HG02885 (cell line): ENCODE results near the gene MRPL36.
A peak's percentile ranks its signal among the peaks of the same experiment; 100 is the strongest.
"Not testable (repeated sequence)": the region's sequence is repeated elsewhere in the genome, so short reads cannot be mapped to it uniquely, and the experiment has no call there.

Source experiments
- ATAC-seq: cut with Tn5 transposase; IDR thresholded peaks from one replicate; pipeline ENCODE4 v1.9.1; 2021; ENCODE audit warnings: mild to moderate bottlenecking; ENCODE audit not compliant: unreplicated experiment, poor library complexity

MRPL36 gene

DNA sequence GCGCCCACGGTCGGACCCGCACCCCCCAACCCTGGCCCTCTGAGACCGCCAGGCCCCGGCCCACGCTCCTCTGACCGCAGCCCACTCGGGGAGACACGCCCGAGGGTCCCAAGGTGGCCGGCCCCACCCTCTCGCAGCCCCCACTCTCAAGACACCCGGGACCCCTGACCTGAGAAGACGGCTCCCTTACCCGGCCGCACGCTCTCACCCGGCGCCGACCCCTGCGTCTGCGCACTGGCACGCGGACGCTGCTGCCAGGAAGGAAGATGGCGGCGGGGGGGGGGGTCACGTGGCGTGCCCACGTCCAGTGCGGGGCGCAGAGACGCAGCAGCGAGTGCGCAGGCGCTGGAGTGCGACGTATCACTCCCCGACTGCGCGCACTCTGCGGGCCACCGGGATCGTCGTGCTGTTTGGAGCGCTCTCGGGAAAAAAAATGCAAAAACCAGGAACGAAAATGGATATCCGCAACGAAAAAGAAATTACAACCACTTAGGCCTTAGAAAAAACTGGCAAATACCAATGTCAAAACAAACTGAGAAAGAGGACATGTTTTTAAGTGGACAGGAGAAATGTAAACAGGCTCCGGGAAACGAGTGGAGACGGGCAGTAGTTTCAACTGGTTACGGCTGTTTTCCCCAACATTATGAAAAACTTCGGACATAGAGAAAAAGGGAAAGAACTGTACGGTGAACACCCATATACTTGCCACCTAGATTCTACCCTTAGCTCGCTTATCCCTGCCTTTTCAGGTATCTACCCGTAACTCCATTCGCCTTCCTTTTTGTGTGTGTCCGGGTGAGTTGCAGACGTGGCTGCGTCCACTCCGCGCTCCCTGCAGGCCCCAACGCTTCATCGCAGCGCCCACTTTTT, at the start of gene MRPL36:
Gene MRPL36 (minus strand): TSS at position 236 of the 870 bp plus-strand sequence. CDS start 902 bp downstream, outside the sequence.
- ATAC-seq = peak; percentile 56

DNA sequence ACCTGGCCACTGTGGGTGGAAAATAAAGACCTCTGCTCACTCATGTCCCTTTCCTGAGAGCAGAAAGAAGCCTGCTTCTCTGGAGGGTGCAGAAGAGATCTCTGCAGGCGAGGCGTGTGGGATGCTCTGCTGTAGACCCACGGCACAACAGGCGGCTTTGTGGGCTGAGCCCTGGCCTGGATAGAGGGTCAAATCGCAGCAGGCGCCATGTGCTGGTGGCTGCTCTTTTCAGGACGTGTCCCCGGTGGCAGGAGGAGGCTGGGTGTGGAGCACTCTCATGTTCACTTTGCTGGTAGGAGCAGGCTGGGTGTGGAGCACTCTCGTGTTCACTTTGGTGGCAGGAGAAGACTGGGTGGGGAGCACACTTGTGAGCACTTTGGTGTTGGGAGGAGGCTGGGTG, 48.0 kb upstream of the MRPL36 start:
- no peak for ATAC-seq

- ATAC-seq = no peak
Measured at GRCh38 chr5:1847056-1847455, 47.4 kb upstream of the MRPL36 start.

GRCh38 chr5:1846583-1846982, 46.9 kb upstream of the MRPL36 start:
- ATAC-seq = no peak

GRCh38 chr5:1845696-1846095, 46.1 kb upstream of the MRPL36 start:
- no peak for ATAC-seq

DNA sequence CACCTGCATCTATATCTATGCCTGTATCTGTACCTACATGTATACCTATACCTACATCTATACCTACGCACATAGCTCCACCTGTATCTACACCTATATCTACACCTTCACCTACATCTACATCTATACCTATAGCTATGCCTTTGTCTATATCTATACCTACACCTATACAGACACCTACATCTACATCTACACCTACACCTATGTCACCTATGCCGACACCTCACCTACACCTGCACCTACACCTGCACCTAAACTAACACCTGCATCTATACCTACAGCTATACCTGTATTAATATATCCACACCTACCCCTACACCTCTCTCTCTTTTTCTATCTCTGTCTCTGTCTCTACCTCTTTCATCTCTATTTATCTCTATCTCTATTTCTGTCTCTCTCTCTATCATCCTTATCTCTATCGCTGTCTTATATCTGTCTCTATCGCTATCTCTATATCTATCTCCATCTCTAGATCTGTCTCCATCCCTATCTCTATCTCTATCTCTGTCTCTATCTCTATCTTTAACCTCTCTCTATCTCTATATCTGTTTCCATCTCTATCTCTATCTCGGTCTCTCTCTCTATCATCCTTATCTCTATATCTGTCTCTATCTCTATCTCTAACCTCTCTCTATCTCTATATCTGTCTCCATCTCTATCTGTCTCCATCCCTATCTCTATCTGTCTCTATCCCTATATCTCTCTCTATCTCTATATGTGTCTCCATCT, 45.2 kb upstream of the MRPL36 start:
- no peak for ATAC-seq

DNA sequence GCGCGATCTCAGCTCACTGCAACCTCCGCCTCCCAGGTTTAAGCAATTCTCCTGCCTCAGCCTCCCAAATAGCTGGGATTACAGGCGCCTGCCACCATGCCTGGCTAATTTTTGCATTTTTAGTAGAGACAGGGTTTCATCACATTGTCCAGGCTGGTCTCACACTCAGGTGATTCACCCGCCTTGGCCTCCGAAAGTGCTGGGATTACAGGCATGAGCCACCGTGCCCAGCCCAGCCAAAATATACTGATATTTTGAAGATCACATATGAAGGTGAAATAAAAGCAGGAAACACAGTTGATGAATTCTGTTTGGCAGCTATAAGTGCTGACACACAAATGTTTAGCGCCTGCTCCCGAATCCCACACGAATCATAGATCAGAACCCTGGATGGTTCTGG, 44.1 kb upstream of the MRPL36 start:
- ATAC-seq = not testable (repeated sequence)

GRCh38 chr5:1842004-1842819, 42.6 kb upstream of the MRPL36 start:
- no peak for ATAC-seq

GRCh38 chr5:1840741-1841521, 41.3 kb upstream of the MRPL36 start:
- no peak for ATAC-seq

DNA sequence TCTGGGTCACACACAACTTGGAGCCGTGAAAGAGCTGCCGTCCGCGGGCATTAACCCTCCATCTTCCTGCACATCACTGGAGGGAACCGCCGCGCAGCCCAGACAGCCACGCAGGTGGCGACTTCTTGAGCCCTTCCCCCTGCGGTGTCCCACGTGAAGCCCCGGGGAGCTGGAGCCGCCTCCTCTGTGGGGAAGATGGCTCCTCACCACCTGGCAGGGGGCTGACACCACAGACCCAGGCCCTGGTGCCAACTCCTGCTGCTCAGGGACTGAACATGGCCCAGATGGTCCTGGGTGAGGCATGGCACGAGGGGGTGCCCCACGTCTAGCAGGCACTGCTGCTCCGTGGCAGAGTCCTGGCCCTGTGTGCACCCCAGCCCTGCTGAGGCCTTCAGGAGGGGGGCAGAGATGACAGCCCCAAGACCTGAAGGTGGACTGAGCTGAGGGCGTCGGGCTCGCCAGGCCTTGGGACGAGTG, 40.5 kb upstream of the MRPL36 start:
- ATAC-seq = no peak

- ATAC-seq = no peak
Measured at GRCh38 chr5:1838013-1838412, 38.4 kb upstream of the MRPL36 start.

DNA sequence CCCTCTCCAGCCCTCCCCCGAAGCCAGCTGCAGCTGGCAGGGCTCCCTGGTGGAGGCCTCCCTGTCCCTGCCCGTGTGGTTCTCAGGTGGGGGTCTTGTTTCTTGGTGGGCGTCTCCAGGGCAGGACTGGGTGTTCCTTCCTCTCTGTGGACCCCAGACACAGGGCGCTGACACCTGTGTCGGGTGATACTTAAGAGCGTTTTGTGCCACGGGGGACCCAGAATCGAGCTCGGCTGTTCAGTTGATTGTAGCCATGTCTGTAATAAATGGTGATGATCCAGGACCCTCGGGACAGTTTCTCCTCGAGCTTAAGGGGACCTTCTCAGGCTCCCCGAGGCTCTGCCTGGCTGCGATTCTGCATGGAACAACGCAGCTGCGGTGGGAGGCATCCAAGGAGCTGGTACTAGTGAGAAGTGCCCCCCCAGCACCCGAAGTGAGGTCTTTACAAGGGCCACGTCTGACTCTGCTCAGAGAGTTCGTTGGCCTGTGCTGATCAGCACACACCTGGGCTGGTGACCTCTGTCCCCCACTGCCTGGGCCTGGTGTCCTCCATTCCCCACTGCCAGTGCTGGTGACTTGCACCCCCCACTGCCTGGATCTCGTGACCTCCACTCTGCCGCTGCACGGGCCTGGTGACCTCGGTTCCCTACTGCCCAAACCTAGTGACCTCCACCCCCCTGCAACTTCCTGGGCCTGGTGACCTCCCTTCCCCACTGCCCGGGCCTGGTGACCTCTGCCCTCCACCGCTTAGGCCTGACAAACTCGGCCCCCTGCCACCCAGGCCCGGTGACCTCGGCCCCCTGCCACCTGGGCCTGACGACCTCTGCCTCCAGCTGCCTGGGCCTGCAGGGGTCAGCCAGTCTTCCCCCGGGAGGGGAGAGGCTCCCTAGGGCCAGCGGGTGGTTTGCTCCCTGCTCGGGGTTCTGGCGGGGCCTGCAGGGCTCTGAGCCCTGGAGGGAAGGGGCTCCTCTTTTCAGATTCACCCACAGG, 37.5 kb upstream of the MRPL36 start:
- no peak for ATAC-seq

DNA sequence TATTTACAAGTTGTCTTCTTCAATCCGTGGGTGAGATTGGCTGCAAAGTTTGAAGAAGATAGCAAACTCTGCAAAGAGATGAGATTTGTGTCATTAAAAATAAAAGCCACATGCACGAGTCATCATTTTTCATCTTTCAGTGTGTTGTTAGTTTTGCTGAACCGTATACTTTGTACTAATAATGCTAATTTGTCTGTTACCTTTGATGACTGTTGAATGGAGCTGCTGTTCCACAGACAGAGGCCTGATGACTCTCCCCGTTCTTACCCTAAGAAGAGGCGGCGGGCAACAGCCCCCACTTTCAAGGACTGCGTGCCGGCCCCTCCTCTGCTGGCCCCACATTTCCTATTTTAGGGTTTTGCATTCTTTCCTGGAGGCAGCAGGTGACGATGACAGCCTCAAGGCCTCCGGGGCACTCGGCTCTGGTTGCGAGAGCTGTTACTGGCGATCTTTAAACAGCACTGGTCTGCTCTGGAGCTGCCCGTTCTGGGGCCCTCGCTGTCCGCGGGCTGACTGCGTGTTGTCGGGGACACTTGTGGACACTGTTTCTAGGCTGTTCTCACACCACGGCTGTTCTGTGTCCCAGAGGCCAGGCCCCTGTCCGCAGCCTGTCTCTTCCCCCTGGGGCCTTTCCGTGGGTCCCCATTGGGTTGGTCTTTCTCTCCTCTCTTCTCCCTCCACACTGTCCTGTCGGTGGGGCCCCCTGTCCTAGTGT, 36.7 kb upstream of the MRPL36 start:
- no peak for ATAC-seq

DNA sequence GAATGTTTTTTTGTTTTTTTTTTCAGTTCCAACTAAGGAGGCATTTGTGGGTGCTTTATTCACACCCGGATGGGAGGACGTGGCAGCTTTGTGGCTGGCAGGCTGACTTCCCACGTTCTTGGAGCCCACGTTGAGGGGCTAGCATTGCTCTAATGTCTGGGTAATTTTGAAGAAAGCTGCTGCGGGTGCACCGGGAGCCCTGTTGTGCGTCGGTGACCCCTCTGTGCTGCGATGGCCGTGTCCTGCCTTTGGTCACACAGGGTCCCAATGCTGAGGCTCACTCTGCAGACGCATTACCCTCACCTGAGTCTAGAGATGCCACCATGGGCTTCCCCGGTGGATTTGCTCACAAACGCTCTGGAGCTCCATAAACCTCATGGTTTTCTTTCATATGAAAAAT, 35.8 kb upstream of the MRPL36 start:
- no peak for ATAC-seq

DNA sequence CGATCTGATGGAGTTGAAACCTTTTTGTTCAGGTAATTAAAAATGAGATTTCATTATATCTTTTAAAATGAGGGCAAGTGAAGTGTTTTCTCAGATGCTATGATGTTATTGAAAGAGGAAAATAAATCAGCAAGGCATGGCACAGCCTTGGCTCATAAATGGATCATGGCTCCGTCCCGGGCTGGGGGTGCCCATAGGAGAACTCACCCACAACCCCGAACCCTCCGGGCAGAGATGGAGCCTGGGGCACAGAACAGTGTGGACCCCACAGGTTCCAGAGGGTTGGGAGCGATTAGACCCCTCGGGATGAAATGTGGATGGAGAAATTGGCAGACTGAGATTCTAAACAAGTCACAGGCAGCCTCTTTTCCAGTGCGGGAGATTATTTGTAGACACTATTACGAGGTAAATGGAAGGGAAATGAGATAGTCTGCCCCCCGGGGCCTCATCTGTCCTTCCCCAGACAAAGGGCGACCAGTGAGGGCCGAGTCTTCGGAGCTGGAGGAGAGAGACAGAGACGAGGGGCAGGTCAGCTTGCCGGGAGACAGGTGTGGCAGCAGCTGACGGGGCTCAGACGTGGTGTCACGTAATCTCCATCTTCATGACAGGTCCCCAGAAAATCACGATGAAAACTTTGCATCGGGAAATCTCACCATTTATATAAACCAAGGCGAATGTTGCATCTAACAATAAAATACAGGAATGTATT, 35.2 kb upstream of the MRPL36 start:
- no peak for ATAC-seq

GRCh38 chr5:1834022-1834551, 34.5 kb upstream of the MRPL36 start:
- no peak for ATAC-seq
